Measurements from ENCODE around the gene SOX18. TPM values are rescaled to one million over a fixed set of nuclear protein-coding genes. Genes with fewer than 3 reads are reported as not detected.

Gene SOX18
- total RNA-seq, 1 donor from 2014 or later = not detected

DNA sequence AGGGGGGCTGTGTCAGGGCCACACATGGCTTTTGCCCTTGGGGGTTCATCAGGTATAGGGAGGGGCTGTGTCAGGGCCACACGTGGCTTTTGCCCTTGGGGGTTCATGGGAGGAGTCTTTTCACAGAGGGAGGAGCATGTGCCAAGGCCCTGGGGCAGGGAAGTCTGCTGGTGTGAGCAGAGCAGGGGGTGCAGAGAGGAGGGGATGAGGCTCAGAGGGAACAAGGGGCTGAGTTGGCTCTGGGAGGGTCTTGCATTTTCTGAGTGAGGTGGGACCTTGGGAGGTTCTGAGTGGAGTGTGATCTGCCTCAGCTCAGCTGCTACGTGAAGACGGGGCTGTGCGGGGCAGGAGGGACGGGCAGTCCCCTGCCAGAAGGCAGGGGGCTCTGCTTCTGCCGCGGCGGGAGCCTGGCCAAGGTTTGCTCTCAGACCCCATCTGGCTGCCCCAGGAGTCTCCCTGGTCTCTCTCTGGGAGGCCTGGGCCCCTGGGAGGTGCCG is 6.0 kb upstream of the SOX18 start:
- Mint-ChIP-seq H3K36me3 (no peaks in the 10 kb centered on the region), H3K9me3 (peaks cover 2% of the 10 kb centered on the region), H3K27me3 (ENCODE audit: insufficient read depth, low read depth) (peaks cover 26% of the 10 kb centered on the region), H3K4me3 (peak overlapping the region; percentile 60), H3K4me1 (peaks cover 21% of the 10 kb centered on the region), H3K27ac (peak overlapping the region; percentile 74)
- Histone ChIP-seq H3K36me3 (no peaks in the 10 kb centered on the region), H2AFZ (replicated peaks) (no peak overlapping the region), H3K27ac (no peak overlapping the region), H3K4me1 (peaks cover 4% of the 10 kb centered on the region), H3K79me2 (ENCODE audit: low read depth) (no peaks in the 10 kb centered on the region), H3K9me3 (ENCODE audit: low read depth) (no peaks in the 10 kb centered on the region), H3K4me2 (no peak overlapping the region), H3K4me3 (no peak overlapping the region), H4K20me1 (ENCODE audit: low read depth) (no peaks in the 10 kb centered on the region), H3F3A (ENCODE audit: low read depth) (peaks cover 5% of the 10 kb centered on the region), H3K9ac (no peak overlapping the region), H3K27me3 (peaks cover 29% of the 10 kb centered on the region)
- no peak for DNase-seq (ENCODE audit: low spot score)
- TF ChIP-seq EZH2 (IDR thresholded peaks at IDR 0.05) (no peak), EZH2phosphoT487 (IDR thresholded peaks at IDR 0.05) (no peak)
- TF ChIP-seq, protein P1, sequence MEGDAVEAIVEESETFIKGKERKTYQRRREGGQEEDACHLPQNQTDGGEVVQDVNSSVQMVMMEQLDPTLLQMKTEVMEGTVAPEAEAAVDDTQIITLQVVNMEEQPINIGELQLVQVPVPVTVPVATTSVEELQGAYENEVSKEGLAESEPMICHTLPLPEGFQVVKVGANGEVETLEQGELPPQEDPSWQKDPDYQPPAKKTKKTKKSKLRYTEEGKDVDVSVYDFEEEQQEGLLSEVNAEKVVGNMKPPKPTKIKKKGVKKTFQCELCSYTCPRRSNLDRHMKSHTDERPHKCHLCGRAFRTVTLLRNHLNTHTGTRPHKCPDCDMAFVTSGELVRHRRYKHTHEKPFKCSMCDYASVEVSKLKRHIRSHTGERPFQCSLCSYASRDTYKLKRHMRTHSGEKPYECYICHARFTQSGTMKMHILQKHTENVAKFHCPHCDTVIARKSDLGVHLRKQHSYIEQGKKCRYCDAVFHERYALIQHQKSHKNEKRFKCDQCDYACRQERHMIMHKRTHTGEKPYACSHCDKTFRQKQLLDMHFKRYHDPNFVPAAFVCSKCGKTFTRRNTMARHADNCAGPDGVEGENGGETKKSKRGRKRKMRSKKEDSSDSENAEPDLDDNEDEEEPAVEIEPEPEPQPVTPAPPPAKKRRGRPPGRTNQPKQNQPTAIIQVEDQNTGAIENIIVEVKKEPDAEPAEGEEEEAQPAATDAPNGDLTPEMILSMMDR (IDR thresholded peaks at IDR 0.05) = no peak

DNA sequence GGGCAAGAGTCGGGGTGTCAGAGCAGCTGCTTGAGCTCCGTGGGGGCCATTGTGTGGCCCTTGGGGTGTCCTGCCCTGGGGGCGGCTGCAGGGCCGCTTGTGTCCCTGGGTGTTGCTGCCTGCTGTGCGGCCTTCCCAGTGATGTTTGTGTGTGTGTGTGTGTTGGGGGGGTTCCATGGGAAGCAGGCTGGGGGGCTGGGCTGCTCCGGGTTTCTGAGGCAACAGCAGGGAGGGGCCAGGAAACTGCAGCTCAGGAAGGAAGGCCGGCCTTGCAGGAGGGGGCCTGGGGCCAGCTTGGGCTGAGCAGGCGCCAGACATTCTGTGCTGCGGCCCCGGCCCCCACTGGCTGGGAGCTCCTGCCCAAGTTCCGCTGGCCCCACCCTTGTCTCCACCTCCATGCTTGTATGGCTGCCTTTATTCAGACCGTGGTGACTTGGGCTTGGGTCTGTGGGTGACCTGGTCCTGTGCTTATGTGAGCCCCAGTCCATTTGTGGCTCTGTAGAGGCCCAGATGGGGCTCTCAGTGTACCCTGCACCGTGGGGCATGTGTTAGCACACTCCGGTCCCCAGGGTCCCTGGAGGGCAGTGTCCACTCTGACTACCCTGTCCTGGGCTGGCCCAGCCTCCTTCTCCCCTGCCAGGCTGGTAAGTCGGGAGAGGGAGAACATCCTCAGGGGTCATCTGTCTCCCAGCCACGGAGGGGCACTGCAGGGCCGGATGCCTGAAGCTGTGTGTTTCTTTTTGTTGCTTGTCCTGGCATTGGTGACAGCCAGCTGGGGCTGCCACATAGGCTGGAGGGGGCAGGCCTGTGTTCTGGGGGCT is 4.6 kb upstream of the SOX18 start:
- DNase-seq (ENCODE audit: low spot score) = peak; percentile 74
- Histone ChIP-seq H3K27me3 (peaks cover 43% of the 10 kb centered on the region), H3K79me2 (ENCODE audit: low read depth) (no peaks in the 10 kb centered on the region), H3K4me2 (no peak overlapping the region), H2AFZ (replicated peaks) (no peak overlapping the region), H3K27ac (no peak overlapping the region), H3K36me3 (no peaks in the 10 kb centered on the region), H4K20me1 (ENCODE audit: low read depth) (peaks cover 5% of the 10 kb centered on the region), H3K9me3 (ENCODE audit: low read depth) (no peaks in the 10 kb centered on the region), H3K9ac (no peak overlapping the region), H3K4me3 (no peak overlapping the region), H3K4me1 (peaks cover 8% of the 10 kb centered on the region), H3F3A (ENCODE audit: low read depth) (peaks cover 11% of the 10 kb centered on the region)
- peaks cover 2% of the 10 kb centered on the region for H3K9me3 Mint-ChIP-seq
- no peaks in the 10 kb centered on the region for H3K36me3 Mint-ChIP-seq
- no peak overlapping the region for H3K4me3 Mint-ChIP-seq
- peaks cover 21% of the 10 kb centered on the region for H3K4me1 Mint-ChIP-seq
- TF ChIP-seq EZH2 (IDR thresholded peaks at IDR 0.05) (no peak), EZH2phosphoT487 (IDR thresholded peaks at IDR 0.05) (no peak)
- TF ChIP-seq, protein P1 (IDR thresholded peaks at IDR 0.05) = peak; percentile 53
- H3K27ac Mint-ChIP-seq = no peak overlapping the region
- H3K27me3 Mint-ChIP-seq (ENCODE audit: insufficient read depth, low read depth) = peaks cover 23% of the 10 kb centered on the region

DNA sequence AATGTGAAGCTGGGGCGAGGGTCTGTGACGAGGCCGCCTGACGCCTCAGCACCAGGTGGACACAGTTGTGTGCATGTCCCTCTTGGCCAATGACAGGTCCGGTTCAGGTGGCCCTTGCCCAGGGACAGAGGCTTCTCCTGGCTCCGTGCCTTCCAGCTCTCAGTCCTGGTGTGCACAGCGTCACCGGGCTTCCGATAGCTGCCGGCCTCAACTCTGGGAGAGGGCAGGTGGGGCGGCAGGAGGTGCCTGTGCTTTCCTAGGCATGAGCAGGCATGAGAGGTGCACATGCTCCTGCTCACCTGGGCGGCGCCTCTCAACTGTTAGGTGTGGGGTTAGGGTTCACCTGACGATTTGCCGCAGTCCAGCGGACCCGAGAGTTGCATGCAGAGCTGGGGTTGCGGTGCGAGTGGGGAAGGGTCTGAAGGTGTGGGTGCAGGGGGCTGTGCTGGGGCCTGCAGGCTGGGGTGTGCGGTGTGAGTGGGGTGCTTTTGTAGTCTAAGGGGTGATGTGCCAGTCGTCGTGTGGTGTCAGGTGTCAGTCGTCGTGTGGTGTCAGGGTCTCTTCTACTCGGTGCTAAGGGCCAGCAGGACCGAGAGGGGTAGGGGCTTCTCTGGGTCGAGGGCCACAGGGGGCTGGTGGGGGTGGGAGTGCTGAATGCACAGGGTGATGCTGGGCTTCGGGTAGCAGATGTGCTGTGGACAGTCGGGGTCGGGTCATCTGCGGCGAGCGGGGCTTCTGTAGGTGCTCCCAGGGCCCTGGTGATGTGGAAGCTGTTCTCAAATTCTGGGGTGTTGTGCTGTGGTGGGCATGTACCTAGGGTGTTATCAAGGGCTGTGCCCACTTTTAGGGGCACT is 3.8 kb upstream of the SOX18 start:
- peaks cover 23% of the 10 kb centered on the region for H3K27me3 Mint-ChIP-seq (ENCODE audit: insufficient read depth, low read depth)
- Histone ChIP-seq H2AFZ (replicated peaks) (no peak overlapping the region), H3K27ac (no peak overlapping the region), H3K4me1 (peaks cover 8% of the 10 kb centered on the region), H3K27me3 (peaks cover 51% of the 10 kb centered on the region), H4K20me1 (ENCODE audit: low read depth) (peaks cover 5% of the 10 kb centered on the region), H3K79me2 (ENCODE audit: low read depth) (no peaks in the 10 kb centered on the region), H3K9ac (no peak overlapping the region), H3K36me3 (no peaks in the 10 kb centered on the region), H3F3A (ENCODE audit: low read depth) (peaks cover 15% of the 10 kb centered on the region), H3K9me3 (ENCODE audit: low read depth) (no peaks in the 10 kb centered on the region), H3K4me3 (no peak overlapping the region), H3K4me2 (no peak overlapping the region)
- H3K4me3 Mint-ChIP-seq = peak overlapping the region; percentile 71
- TF ChIP-seq EZH2phosphoT487 (IDR thresholded peaks at IDR 0.05) = no peak
- TF ChIP-seq EZH2 (IDR thresholded peaks at IDR 0.05) = no peak
- TF ChIP-seq, protein P1 (IDR thresholded peaks at IDR 0.05) = no peak
- peaks cover 21% of the 10 kb centered on the region for H3K4me1 Mint-ChIP-seq
- H3K9me3 Mint-ChIP-seq = peaks cover 2% of the 10 kb centered on the region
- H3K36me3 Mint-ChIP-seq = no peaks in the 10 kb centered on the region
- no peak overlapping the region for H3K27ac Mint-ChIP-seq
- DNase-seq (ENCODE audit: low spot score) = no peak
